ENCODE results near the gene HS3ST3A1.

Gene HS3ST3A1

GRCh38 chr17:13484020-13484419 is 117.7 kb downstream of the HS3ST3A1 start:
- no peak overlapping the region for H3K27ac ChIP-seq (ENCODE audit: low read depth, low read length)
- H3K27me3 ChIP-seq (ENCODE audit: control insufficient read depth in 1 of 2, insufficient read depth in 2 of 2, low read length in 2 of 2): no peaks in the 10 kb centered on the region
- H3K4me3 ChIP-seq (ENCODE audit: low read depth in 1 of 2, low read length in 2 of 2): no peak overlapping the region
- no peak overlapping the region for H3K9ac ChIP-seq (ENCODE audit: low read depth in 1 of 2, low read length in 2 of 2)
- no peaks in the 10 kb centered on the region for H3K4me1 ChIP-seq (ENCODE audit: control insufficient read depth in 1 of 2, insufficient read depth in 2 of 2, low read length in 2 of 2)
- peaks cover 12 to 16% of the 10 kb centered on the region in 2 donors for H3K9me3 ChIP-seq (ENCODE audit: control insufficient read depth in 1 of 2, low read length in 2 of 2)
- H3K36me3 ChIP-seq (ENCODE audit: control insufficient read depth in 1 of 2, insufficient read depth in 2 of 2, low read length in 2 of 2): no peaks in the 10 kb centered on the region

- Histone ChIP-seq H3K9ac (ENCODE audit: low read depth in 1 of 2, low read length in 2 of 2) (no peak overlapping the region), H3K4me1 (ENCODE audit: control insufficient read depth in 1 of 2, insufficient read depth in 2 of 2, low read length in 2 of 2) (no peaks in the 10 kb centered on the region), H3K4me3 (ENCODE audit: low read depth in 1 of 2, low read length in 2 of 2) (no peak overlapping the region), H3K27me3 (ENCODE audit: control insufficient read depth in 1 of 2, insufficient read depth in 2 of 2, low read length in 2 of 2) (no peaks in the 10 kb centered on the region), H3K9me3 (ENCODE audit: control insufficient read depth in 1 of 2, low read length in 2 of 2) (peaks cover 12 to 16% of the 10 kb centered on the region in 2 donors), H3K36me3 (ENCODE audit: control insufficient read depth in 1 of 2, insufficient read depth in 2 of 2, low read length in 2 of 2) (no peaks in the 10 kb centered on the region), H3K27ac (ENCODE audit: low read depth, low read length) (no peak overlapping the region)
These were observed 120.9 kb downstream of the HS3ST3A1 start for GRCh38 chr17:13480877-13481276.

GRCh38 chr17:13478326-13478830 is 123.4 kb downstream of the HS3ST3A1 start:
- H3K9ac ChIP-seq (ENCODE audit: low read depth in 1 of 2, low read length in 2 of 2): no peak overlapping the region
- no peaks in the 10 kb centered on the region for H3K36me3 ChIP-seq (ENCODE audit: control insufficient read depth in 1 of 2, insufficient read depth in 2 of 2, low read length in 2 of 2)
- H3K27me3 ChIP-seq (ENCODE audit: control insufficient read depth in 1 of 2, insufficient read depth in 2 of 2, low read length in 2 of 2): no peaks in the 10 kb centered on the region
- H3K9me3 ChIP-seq (ENCODE audit: control insufficient read depth in 1 of 2, low read length in 2 of 2): peaks cover 12 to 16% of the 10 kb centered on the region in 2 donors
- no peak overlapping the region for H3K4me3 ChIP-seq (ENCODE audit: low read depth in 1 of 2, low read length in 2 of 2)
- no peaks in the 10 kb centered on the region for H3K4me1 ChIP-seq (ENCODE audit: control insufficient read depth in 1 of 2, insufficient read depth in 2 of 2, low read length in 2 of 2)
- H3K27ac ChIP-seq (ENCODE audit: low read depth, low read length): no peak overlapping the region

GRCh38 chr17:13477180-13477611 is 124.5 kb downstream of the HS3ST3A1 start:
- Histone ChIP-seq H3K4me3 (ENCODE audit: low read depth in 1 of 2, low read length in 2 of 2) (no peak overlapping the region), H3K4me1 (ENCODE audit: control insufficient read depth in 1 of 2, insufficient read depth in 2 of 2, low read length in 2 of 2) (no peaks in the 10 kb centered on the region), H3K36me3 (ENCODE audit: control insufficient read depth in 1 of 2, insufficient read depth in 2 of 2, low read length in 2 of 2) (no peaks in the 10 kb centered on the region), H3K9me3 (ENCODE audit: control insufficient read depth in 1 of 2, low read length in 2 of 2) (peaks cover 12 to 16% of the 10 kb centered on the region in 2 donors), H3K9ac (ENCODE audit: low read depth in 1 of 2, low read length in 2 of 2) (no peak overlapping the region), H3K27ac (ENCODE audit: low read depth, low read length) (no peak overlapping the region), H3K27me3 (ENCODE audit: control insufficient read depth in 1 of 2, insufficient read depth in 2 of 2, low read length in 2 of 2) (no peaks in the 10 kb centered on the region)

GRCh38 chr17:13476720-13477119 is 125.0 kb downstream of the HS3ST3A1 start:
- Histone ChIP-seq H3K9me3 (ENCODE audit: control insufficient read depth in 1 of 2, low read length in 2 of 2) (peaks cover 10 to 15% of the 10 kb centered on the region in 2 donors), H3K36me3 (ENCODE audit: control insufficient read depth in 1 of 2, insufficient read depth in 2 of 2, low read length in 2 of 2) (no peaks in the 10 kb centered on the region), H3K4me3 (ENCODE audit: low read depth in 1 of 2, low read length in 2 of 2) (no peak overlapping the region), H3K9ac (ENCODE audit: low read depth in 1 of 2, low read length in 2 of 2) (no peak overlapping the region), H3K27me3 (ENCODE audit: control insufficient read depth in 1 of 2, insufficient read depth in 2 of 2, low read length in 2 of 2) (no peaks in the 10 kb centered on the region), H3K4me1 (ENCODE audit: control insufficient read depth in 1 of 2, insufficient read depth in 2 of 2, low read length in 2 of 2) (no peaks in the 10 kb centered on the region), H3K27ac (ENCODE audit: low read depth, low read length) (no peak overlapping the region)

GRCh38 chr17:13475574-13476223 is 126.0 kb downstream of the HS3ST3A1 start:
- Histone ChIP-seq H3K36me3 (ENCODE audit: control insufficient read depth in 1 of 2, insufficient read depth in 2 of 2, low read length in 2 of 2) (no peaks in the 10 kb centered on the region), H3K4me1 (ENCODE audit: control insufficient read depth in 1 of 2, insufficient read depth in 2 of 2, low read length in 2 of 2) (no peaks in the 10 kb centered on the region), H3K27ac (ENCODE audit: low read depth, low read length) (no peak overlapping the region), H3K27me3 (ENCODE audit: control insufficient read depth in 1 of 2, insufficient read depth in 2 of 2, low read length in 2 of 2) (no peaks in the 10 kb centered on the region), H3K9me3 (ENCODE audit: control insufficient read depth in 1 of 2, low read length in 2 of 2) (peaks cover 4 to 5% of the 10 kb centered on the region in 2 donors), H3K9ac (ENCODE audit: low read depth in 1 of 2, low read length in 2 of 2) (no peak overlapping the region), H3K4me3 (ENCODE audit: low read depth in 1 of 2, low read length in 2 of 2) (no peak overlapping the region)

- no peak overlapping the region for H3K9ac ChIP-seq (ENCODE audit: low read depth in 1 of 2, low read length in 2 of 2)
- H3K9me3 ChIP-seq (ENCODE audit: control insufficient read depth in 1 of 2, low read length in 2 of 2): no peaks in the 10 kb centered on the region
- H3K27me3 ChIP-seq (ENCODE audit: control insufficient read depth in 1 of 2, insufficient read depth in 2 of 2, low read length in 2 of 2): no peaks in the 10 kb centered on the region
- H3K36me3 ChIP-seq (ENCODE audit: control insufficient read depth in 1 of 2, insufficient read depth in 2 of 2, low read length in 2 of 2): no peaks in the 10 kb centered on the region
- H3K4me1 ChIP-seq (ENCODE audit: control insufficient read depth in 1 of 2, insufficient read depth in 2 of 2, low read length in 2 of 2): no peaks in the 10 kb centered on the region
- H3K4me3 ChIP-seq (ENCODE audit: low read depth in 1 of 2, low read length in 2 of 2): no peak overlapping the region
- H3K27ac ChIP-seq (ENCODE audit: low read depth, low read length): no peak overlapping the region
These were observed 127.5 kb downstream of the HS3ST3A1 start for GRCh38 chr17:13474073-13474800.

- Histone ChIP-seq H3K9ac (ENCODE audit: low read depth in 1 of 2, low read length in 2 of 2) (no peak overlapping the region), H3K27ac (ENCODE audit: low read depth, low read length) (no peak overlapping the region), H3K27me3 (ENCODE audit: control insufficient read depth in 1 of 2, insufficient read depth in 2 of 2, low read length in 2 of 2) (no peaks in the 10 kb centered on the region), H3K9me3 (ENCODE audit: control insufficient read depth in 1 of 2, low read length in 2 of 2) (no peaks in the 10 kb centered on the region), H3K4me3 (ENCODE audit: low read depth in 1 of 2, low read length in 2 of 2) (no peak overlapping the region), H3K36me3 (ENCODE audit: control insufficient read depth in 1 of 2, insufficient read depth in 2 of 2, low read length in 2 of 2) (no peaks in the 10 kb centered on the region), H3K4me1 (ENCODE audit: control insufficient read depth in 1 of 2, insufficient read depth in 2 of 2, low read length in 2 of 2) (no peaks in the 10 kb centered on the region)
These were observed 136.1 kb downstream of the HS3ST3A1 start for GRCh38 chr17:13465678-13466077.

- Histone ChIP-seq H3K9ac (ENCODE audit: low read depth in 1 of 2, low read length in 2 of 2) (no peak overlapping the region), H3K4me1 (ENCODE audit: control insufficient read depth in 1 of 2, insufficient read depth in 2 of 2, low read length in 2 of 2) (no peaks in the 10 kb centered on the region), H3K27ac (ENCODE audit: low read depth, low read length) (no peak overlapping the region), H3K4me3 (ENCODE audit: low read depth in 1 of 2, low read length in 2 of 2) (no peak overlapping the region), H3K9me3 (ENCODE audit: control insufficient read depth in 1 of 2, low read length in 2 of 2) (no peaks in the 10 kb centered on the region), H3K27me3 (ENCODE audit: control insufficient read depth in 1 of 2, insufficient read depth in 2 of 2, low read length in 2 of 2) (no peaks in the 10 kb centered on the region), H3K36me3 (ENCODE audit: control insufficient read depth in 1 of 2, insufficient read depth in 2 of 2, low read length in 2 of 2) (no peaks in the 10 kb centered on the region)
These were observed 139.0 kb downstream of the HS3ST3A1 start for GRCh38 chr17:13462673-13463124.

GRCh38 chr17:13462146-13462545 is 139.6 kb downstream of the HS3ST3A1 start:
- Histone ChIP-seq H3K36me3 (ENCODE audit: control insufficient read depth in 1 of 2, insufficient read depth in 2 of 2, low read length in 2 of 2) (no peaks in the 10 kb centered on the region), H3K4me3 (ENCODE audit: low read depth in 1 of 2, low read length in 2 of 2) (no peak overlapping the region), H3K27ac (ENCODE audit: low read depth, low read length) (no peak overlapping the region), H3K4me1 (ENCODE audit: control insufficient read depth in 1 of 2, insufficient read depth in 2 of 2, low read length in 2 of 2) (no peaks in the 10 kb centered on the region), H3K9ac (ENCODE audit: low read depth in 1 of 2, low read length in 2 of 2) (no peak overlapping the region), H3K27me3 (ENCODE audit: control insufficient read depth in 1 of 2, insufficient read depth in 2 of 2, low read length in 2 of 2) (no peaks in the 10 kb centered on the region), H3K9me3 (ENCODE audit: control insufficient read depth in 1 of 2, low read length in 2 of 2) (no peaks in the 10 kb centered on the region)

Data from duodenal mucosa (tissue), 2 donors.